K562 (cell line): ENCODE results near the gene FBXO44. TPM values are rescaled to one million over a fixed set of nuclear protein-coding genes. Genes with fewer than 3 reads are reported as not detected.

Experiments used
- ATAC-seq: fragments of 200-7000 bp; cut with Tn5 transposase; 3 replicates; pipeline ENCODE4 v1.9.1; 2020; ENCODE audit warnings: moderate library complexity
- BruUV-seq: library from RNA; stranded (reverse); fragments of 400-500 nt; replicated peaks from 2 replicates; lab custom pipeline; 2021; lab: Mats Ljungman, UMichigan
- CTCF ChIA-PET: fragments of 300-600 bp; formaldehyde crosslinking; extraction: SDS; loops from one replicate; lab custom pipeline; 2021; ENCODE audit warnings: low intra/inter-chr PET ratio; lab: Yijun Ruan, JAX
- POLR2A ChIA-PET: fragments of 300-600, 350-650 bp; sonication (Branson Sonifier 250); formaldehyde crosslinking; extraction: SDS; loops from one replicate; lab custom pipeline; 2021; ENCODE audit warnings: antibody characterized with exemption, inconsistent platforms; lab: Yijun Ruan, JAX
- DNase-seq, 4 experiments: peaks; one replicate each; pipeline versions ENCODE4 v3.0.0 to v3.0.0-alpha.2; 2011 to 2018; ENCODE audit warnings: low spot score in 3 of 4, mixed read lengths in 3 of 4; ENCODE audit errors: extremely low read depth in 1 of 4
- FAIRE-seq: peaks from 2 replicates; lab custom pipeline; 2011; peaks lifted over from hg19 to GRCh38; lab: Jason Lieb, UNC
- H2AFZ ChIP-seq: 2 replicates; pipeline ENCODE4 v1.6.0; 2011; ENCODE audit warnings: low read depth, low read length, control low read depth, inconsistent platforms
- H3K27ac ChIP-seq: fragments of 200-600 bp; 3 replicates; pipeline ENCODE4 v1.8.0; 2011; ENCODE audit warnings: low read depth, mild to moderate bottlenecking, control low read depth, inconsistent platforms, low read length, moderate library complexity, mixed read lengths; ENCODE audit errors: extremely low read depth
- H3K27me3 ChIP-seq, 2 experiments: fragments of 300-600 bp in 1 of 2; 2 replicates in 1 of 2; 3 replicates in 1 of 2; pipeline versions ENCODE4 v1.6.0 to v1.8.0; 2011; ENCODE audit warnings: inconsistent platforms in 2 of 2, low read length in 2 of 2, mild to moderate bottlenecking in 1 of 2, mixed read lengths in 1 of 2, moderate library complexity in 1 of 2; ENCODE audit not compliant: control insufficient read depth in 2 of 2, insufficient read depth in 2 of 2
- H3K36me3 ChIP-seq: fragments of 300-600 bp; 3 replicates; pipeline ENCODE4 v1.8.0; 2011; ENCODE audit warnings: mild to moderate bottlenecking, low read length, inconsistent platforms; ENCODE audit not compliant: control insufficient read depth, insufficient read depth
- H3K4me1 ChIP-seq, 2 experiments: fragments of 200-600 bp in 1 of 2; replicated peaks in 1 of 2; 2 replicates in 1 of 2; 3 replicates in 1 of 2; pipeline versions ENCODE4 v1.5.1 to v1.8.0; 2011; ENCODE audit warnings: inconsistent platforms in 2 of 2, low read length in 2 of 2, mild to moderate bottlenecking in 1 of 2, mixed read lengths in 1 of 2, moderate library complexity in 1 of 2; ENCODE audit not compliant: control insufficient read depth in 2 of 2, insufficient read depth in 2 of 2
- H3K4me2 ChIP-seq: 2 replicates; pipeline ENCODE4 v1.6.1; 2011; ENCODE audit warnings: low read length, control low read depth, inconsistent platforms, mixed read lengths; ENCODE audit not compliant: insufficient read depth
- H3K4me3 ChIP-seq: fragments of 200-600 bp; sonication (generic), shearing (Covaris generic); 2 replicates; pipeline ENCODE4 v1.5.1; 2016; ENCODE audit warnings: control low read depth, inconsistent platforms
- H3K79me2 ChIP-seq: fragments of 200-600 bp; 3 replicates; pipeline ENCODE4 v1.8.0; 2011; ENCODE audit warnings: low read length, inconsistent platforms; ENCODE audit not compliant: control insufficient read depth, insufficient read depth
- H3K9ac ChIP-seq, 2 experiments: 2 replicates each; pipeline versions ENCODE4 v1.6.0 to v1.6.1; 2011; ENCODE audit warnings: low read depth in 2 of 2, low read length in 2 of 2, control low read depth in 1 of 2, inconsistent platforms in 1 of 2, mild to moderate bottlenecking in 1 of 2, mixed read lengths in 1 of 2; ENCODE audit not compliant: insufficient read depth in 1 of 2
- H3K9me1 ChIP-seq: one replicate; pipeline ENCODE4 v1.6.0; 2011; ENCODE audit warnings: inconsistent platforms, mild to moderate bottlenecking, low read length, moderate library complexity; ENCODE audit not compliant: control insufficient read depth, insufficient read depth
- H3K9me3 ChIP-seq: replicated peaks from 2 replicates; pipeline ENCODE4 v1.5.1; 2011; ENCODE audit warnings: low read depth, low read length, inconsistent platforms; ENCODE audit not compliant: control insufficient read depth, insufficient read depth
- H4K20me1 ChIP-seq: replicated peaks from 2 replicates; pipeline ENCODE4 v1.6.1; 2011; ENCODE audit warnings: low read length, inconsistent platforms, mixed read lengths; ENCODE audit not compliant: control insufficient read depth, insufficient read depth
- ATF7 ChIP-seq: fragments of 450-650 bp; IDR thresholded peaks from 2 replicates; pipeline ENCODE4 v1.7.1; 2014; ENCODE audit warnings: mild to moderate bottlenecking, moderate library complexity
- BRCA1 ChIP-seq, 2 experiments: fragments of 450-650 bp in 1 of 2; sonication (generic) in 1 of 2; formaldehyde crosslinking in 1 of 2; IDR thresholded peaks; 2 replicates each; pipeline versions ENCODE4 v1.5.0 to v1.6.1; 2017 to 2020; ENCODE audit warnings: mild to moderate bottlenecking in 1 of 2, missing genetic modification reagents in 1 of 2
- CBFB ChIP-seq: sonication (generic); formaldehyde crosslinking; IDR thresholded peaks from 2 replicates; pipeline ENCODE4 v1.4.0; 2020; ENCODE audit warnings: mild to moderate bottlenecking, missing genetic modification reagents
- ETV1 ChIP-seq: fragments of 450-650 bp; conservative IDR thresholded peaks from 2 replicates; pipeline ENCODE4 v1.6.1; 2016; ENCODE audit warnings: missing genetic modification characterization, control low read depth, low read depth, missing compliant biosample characterization
- HDAC8 ChIP-seq: fragments of 450-650 bp; IDR thresholded peaks from 2 replicates; pipeline ENCODE4 v1.6.1; 2016; ENCODE audit warnings: mild to moderate bottlenecking, missing genetic modification characterization, moderate library complexity, missing compliant biosample characterization
- HMGN3 ChIP-seq: IDR thresholded peaks from 2 replicates; pipeline ENCODE4 v1.6.1; 2011; ENCODE audit warnings: borderline replicate concordance, low read depth, mild to moderate bottlenecking, mixed read lengths, low read length; ENCODE audit not compliant: insufficient read length; ENCODE audit errors: extremely low read depth
- HOXB6 ChIP-seq: fragments of 250-450 bp; sonication (Bioruptor Pico); IDR thresholded peaks from 2 replicates; pipeline ENCODE4 v1.5.1; 2022; ENCODE audit warnings: mild to moderate bottlenecking, borderline replicate concordance
- ILF3 ChIP-seq: fragments of 450-650 bp; IDR thresholded peaks from 2 replicates; pipeline ENCODE4 v1.6.1; 2018; ENCODE audit warnings: antibody characterized with exemption, mild to moderate bottlenecking, moderate library complexity, borderline replicate concordance
- MAZ ChIP-seq, 2 experiments: fragments of 450-650 bp in 1 of 2; sonication (generic) in 1 of 2; formaldehyde crosslinking; IDR thresholded peaks in 1 of 2; conservative IDR thresholded peaks in 1 of 2; 2 replicates each; pipeline versions ENCODE4 v1.4.0 to v1.5.0; 2020; ENCODE audit warnings: mild to moderate bottlenecking in 1 of 2, missing genetic modification reagents in 1 of 2
- PHF8 ChIP-seq: fragments of 200-600 bp; sonication (generic); IDR thresholded peaks from 2 replicates; pipeline ENCODE4 v1.6.1; 2012; ENCODE audit warnings: mixed run types, mild to moderate bottlenecking, inconsistent platforms, low read length, moderate library complexity, borderline replicate concordance
- POU5F1 ChIP-seq: fragments of 150-350 bp; IDR thresholded peaks from 2 replicates; pipeline ENCODE4 v1.6.1; 2014; ENCODE audit warnings: borderline replicate concordance, low read length, low read depth, mild to moderate bottlenecking; ENCODE audit not compliant: partially characterized antibody
- RB1 ChIP-seq: fragments of 450-650 bp; IDR thresholded peaks from 2 replicates; pipeline ENCODE4 v1.6.1; 2017; ENCODE audit warnings: low read depth, mild to moderate bottlenecking
- RFX1 ChIP-seq: fragments of 450-650 bp; IDR thresholded peaks from 2 replicates; pipeline ENCODE4 v1.6.1; 2016; ENCODE audit warnings: mild to moderate bottlenecking, moderate library complexity
- SP1 ChIP-seq: sonication (generic); formaldehyde crosslinking; IDR thresholded peaks from 2 replicates; pipeline ENCODE4 v1.8.1; 2022; ENCODE audit warnings: mild to moderate bottlenecking, missing genetic modification reagents
- TRIM24 ChIP-seq, 2 experiments: fragments of 450-650 bp; IDR thresholded peaks; 2 replicates each; pipeline ENCODE4 v1.6.1; 2016
- XRCC5 ChIP-seq: fragments of 200-400 bp; formaldehyde crosslinking; IDR thresholded peaks from 2 replicates; pipeline ENCODE4 v1.6.1; 2017; ENCODE audit warnings: low read depth, mild to moderate bottlenecking, low read length
- ZBTB1 ChIP-seq: sonication (generic); formaldehyde crosslinking; IDR thresholded peaks from 2 replicates; pipeline ENCODE4 v1.8.1; 2023; ENCODE audit warnings: missing genetic modification reagents, low read depth, mild to moderate bottlenecking, borderline replicate concordance
- ZBTB17 ChIP-seq: fragments of 450-650 bp; formaldehyde crosslinking; IDR thresholded peaks from 2 replicates; pipeline ENCODE4 v1.4.0; 2020; ENCODE audit warnings: mild to moderate bottlenecking
- WGBS: fragments of 100-300 bp; shearing (Covaris generic); methylation state at CpG from one replicate; pipeline ENCODE4 v1.1.6; 2016; ENCODE audit warnings: low coverage, mixed read lengths; ENCODE audit not compliant: insufficient coverage; ENCODE audit errors: missing lambda C conversion rate; 5-methylcytosine and 5-hydroxymethylcytosine counted together
- in situ Hi-C: fragments of 300-500 bp; cut with MboI; formaldehyde crosslinking; loops from 4 replicates; pipeline ENCODE4 v1.15.0; 2018; ENCODE audit warnings: inconsistent platforms, mixed read lengths
- intact Hi-C: fragments of 100-400 bp; cut with micrococcal nuclease; formaldehyde crosslinking; loops from 2 replicates; pipeline ENCODE4 v1.14.2; 2022
- polyA plus RNA-seq, 8 experiments: library from polyadenylated mRNA; depleted of rRNA in 4 of 8; stranded (reverse) in 5 of 8; unstranded in 3 of 8; fragments of >200 nt; fragmentation: Nextera tagmentation in 2 of 8; fragmentation: Illumina TruSeq in 1 of 8; extraction: Ambion mirVana in 2 of 8; extraction: Trizol in 1 of 8; gene quantifications; 2 replicates each; pipeline versions ENCODE4 v1.2.1 to v1.2.3, GENCODE V29; 2011 to 2014; ENCODE audit warnings: inconsistent platforms in 1 of 8, missing spikeins in 1 of 8
- total RNA-seq, 7 experiments: library from RNA; depleted of rRNA in 6 of 7; stranded (reverse); fragments of >200 nt in 6 of 7; fragmentation: Illumina TruSeq in 2 of 7; extraction: Trizol in 2 of 7; gene quantifications; 2 replicates each; pipeline versions ENCODE4 v1.2.1 to v1.2.3, GENCODE V29; 2011 to 2021; ENCODE audit warnings: low replicate concordance in 1 of 7
- TF ChIP-seq, protein P1 (sequence below): IDR thresholded peaks from 2 replicates; pipeline ENCODE4 v1.6.1; 2012; ENCODE audit warnings: low read depth, low read length, improper control_type of control experiment, borderline replicate concordance
- TF ChIP-seq, protein P2 (sequence below): fragments of 450-650 bp; formaldehyde crosslinking; IDR thresholded peaks from 2 replicates; pipeline ENCODE4 v1.4.0; 2022; ENCODE audit warnings: mild to moderate bottlenecking, moderate library complexity

FBXO44 gene
- total and polyA plus RNA-seq, 9 of the 15 experiments (the other 6 are each of a cell fraction or from before 2014, with no cell fraction given), result 0.69 to 20.9 (median 6.7) TPM

DNA sequence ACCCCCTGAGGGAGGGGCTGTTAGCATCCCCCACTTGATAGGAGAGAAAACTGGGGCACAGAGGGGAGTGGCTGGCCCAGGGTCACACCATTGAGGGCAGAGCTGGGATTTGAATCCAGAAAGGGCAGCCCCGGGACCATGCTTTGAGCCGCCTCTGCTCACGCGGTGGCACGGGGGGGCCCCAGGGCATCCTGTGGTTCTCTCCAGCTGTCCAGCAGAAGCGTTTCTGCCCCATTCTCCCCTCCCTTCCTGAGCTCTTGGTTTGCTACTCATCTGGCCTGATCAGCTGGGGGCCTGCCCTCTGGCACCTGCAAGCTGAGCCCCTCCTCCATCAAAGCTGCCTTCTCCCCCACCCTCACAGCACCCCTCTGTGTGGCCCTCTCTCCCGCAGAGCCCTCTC lies 37.9 kb upstream of the FBXO44 start:
- H3K4me1 ChIP-seq, result no peaks in the 10 kb centered on the region; a peak in 2 of 5 replicates
- DNase-seq, result no peak
- no peaks in the 10 kb centered on the region for H3K9me1 ChIP-seq
- no peak overlapping the region for H3K4me3 ChIP-seq
- CTCF ChIA-PET, result no interaction called here
- H3K9me3 ChIP-seq, result no peaks in the 10 kb centered on the region
- in situ Hi-C loops, result no loop called here
- TF ChIP-seq ZBTB1 (CRISPR knock-in tag), result no peak
- no peak for TF ChIP-seq ATF7
- no peak for TF ChIP-seq HDAC8 (tag)
- TF ChIP-seq ILF3, result no peak
- TF ChIP-seq PHF8, result no peak
- no peak for TF ChIP-seq TRIM24 (IDR thresholded peaks at IDR 0.05)
- TF ChIP-seq, protein P1, sequence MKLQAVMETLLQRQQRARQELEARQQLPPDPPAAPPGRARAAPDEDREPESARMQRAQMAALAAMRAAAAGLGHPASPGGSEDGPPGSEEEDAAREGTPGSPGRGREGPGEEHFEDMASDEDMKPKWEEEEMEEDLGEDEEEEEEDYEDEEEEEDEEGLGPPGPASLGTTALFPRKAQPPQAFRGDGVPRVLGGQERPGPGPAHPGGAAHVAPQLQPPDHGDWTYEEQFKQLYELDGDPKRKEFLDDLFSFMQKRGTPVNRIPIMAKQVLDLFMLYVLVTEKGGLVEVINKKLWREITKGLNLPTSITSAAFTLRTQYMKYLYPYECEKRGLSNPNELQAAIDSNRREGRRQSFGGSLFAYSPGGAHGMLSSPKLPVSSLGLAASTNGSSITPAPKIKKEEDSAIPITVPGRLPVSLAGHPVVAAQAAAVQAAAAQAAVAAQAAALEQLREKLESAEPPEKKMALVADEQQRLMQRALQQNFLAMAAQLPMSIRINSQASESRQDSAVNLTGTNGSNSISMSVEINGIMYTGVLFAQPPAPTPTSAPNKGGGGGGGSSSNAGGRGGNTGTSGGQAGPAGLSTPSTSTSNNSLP, result no peak
- TF ChIP-seq RB1, result no peak
- TF ChIP-seq, protein P2, sequence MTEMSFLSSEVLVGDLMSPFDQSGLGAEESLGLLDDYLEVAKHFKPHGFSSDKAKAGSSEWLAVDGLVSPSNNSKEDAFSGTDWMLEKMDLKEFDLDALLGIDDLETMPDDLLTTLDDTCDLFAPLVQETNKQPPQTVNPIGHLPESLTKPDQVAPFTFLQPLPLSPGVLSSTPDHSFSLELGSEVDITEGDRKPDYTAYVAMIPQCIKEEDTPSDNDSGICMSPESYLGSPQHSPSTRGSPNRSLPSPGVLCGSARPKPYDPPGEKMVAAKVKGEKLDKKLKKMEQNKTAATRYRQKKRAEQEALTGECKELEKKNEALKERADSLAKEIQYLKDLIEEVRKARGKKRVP (CRISPR knock-in tag), result no peak
- no peak for TF ChIP-seq POU5F1
- TF ChIP-seq HOXB6, result no peak
- no peak for TF ChIP-seq SP1 (CRISPR knock-in tag)
- no peak for TF ChIP-seq BRCA1 (IDR thresholded peaks at IDR 0.05)
- TF ChIP-seq BRCA1 (CRISPR knock-in tag; IDR thresholded peaks at IDR 0.05), result no peak
- TF ChIP-seq RFX1, result no peak
- no peak for TF ChIP-seq ETV1 (tag)
- no peak for TF ChIP-seq HMGN3
- TF ChIP-seq MAZ (CRISPR knock-in tag; conservative IDR thresholded peaks at IDR 0.05 in 1 of 2, IDR thresholded peaks at IDR 0.05 in 1 of 2), result no peak
- TF ChIP-seq ZBTB17, result no peak
- TF ChIP-seq CBFB (CRISPR knock-in tag), result no peak
- no peak for TF ChIP-seq XRCC5
- TF ChIP-seq, all 486 proteins: peak for 0
- H3K36me3 ChIP-seq, result no peaks in the 10 kb centered on the region
- H4K20me1 ChIP-seq, result peaks cover 21% of the 10 kb centered on the region
- no peak overlapping the region for H2AFZ ChIP-seq
- H3K27me3 ChIP-seq, result peaks cover 18 to 60% of the 10 kb centered on the region in 2 experiments; a peak in 4 of 5 replicates
- intact Hi-C loops, result no loop called here
- BruUV-seq, result no TSS peak
- no peak overlapping the region for H3K4me2 ChIP-seq
- WGBS, result 3% methylated on average over 7 of the region's 7 CpGs
- no peaks in the 10 kb centered on the region for H3K79me2 ChIP-seq
- no peak for FAIRE-seq
- POLR2A ChIA-PET, result interaction anchor here (0.5 to 1.2 kb wide), 6 partner anchors 10 to 145 kb away, joined by 3 to 5 read pairs (median 3); no protein-coding TSS in a partner anchor
- no peak overlapping the region for H3K9ac ChIP-seq
- H3K27ac ChIP-seq, result no peak overlapping the region
- no peak for ATAC-seq
